ENCODE data around the gene FAM53B.
"Not testable (repeated sequence)": the region's sequence is repeated elsewhere in the genome, so short reads cannot be mapped to it uniquely, and the experiment has no call there.

FAM53B gene

GRCh38 chr10:124595143-124595883 is 148.9 kb downstream of the FAM53B start:
- peak in 1 of 4 experiments; percentile 26 for DNase-seq

DNA sequence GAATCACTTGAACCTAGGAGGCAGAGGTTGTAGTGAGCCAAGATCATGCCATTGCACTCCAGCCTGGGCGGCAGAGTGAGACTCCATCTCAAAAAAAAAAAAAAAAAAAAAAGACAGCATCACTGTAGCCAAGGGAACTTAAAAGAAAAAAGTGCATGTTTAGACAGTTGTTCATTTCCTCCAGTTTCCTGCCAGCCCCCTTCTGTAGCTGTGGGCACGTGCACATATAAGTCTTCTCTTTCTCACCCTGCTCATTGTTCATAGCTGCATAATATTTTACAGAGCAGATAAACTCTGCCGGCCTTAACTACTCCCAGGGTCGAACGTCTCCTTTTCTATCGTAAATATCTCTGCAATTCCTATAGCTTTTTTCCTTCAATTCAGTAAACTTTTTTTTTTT is 149.9 kb downstream of the FAM53B start:
- no peak for DNase-seq

GRCh38 chr10:124593431-124593985 is 150.7 kb downstream of the FAM53B start:
- no peak for DNase-seq

DNA sequence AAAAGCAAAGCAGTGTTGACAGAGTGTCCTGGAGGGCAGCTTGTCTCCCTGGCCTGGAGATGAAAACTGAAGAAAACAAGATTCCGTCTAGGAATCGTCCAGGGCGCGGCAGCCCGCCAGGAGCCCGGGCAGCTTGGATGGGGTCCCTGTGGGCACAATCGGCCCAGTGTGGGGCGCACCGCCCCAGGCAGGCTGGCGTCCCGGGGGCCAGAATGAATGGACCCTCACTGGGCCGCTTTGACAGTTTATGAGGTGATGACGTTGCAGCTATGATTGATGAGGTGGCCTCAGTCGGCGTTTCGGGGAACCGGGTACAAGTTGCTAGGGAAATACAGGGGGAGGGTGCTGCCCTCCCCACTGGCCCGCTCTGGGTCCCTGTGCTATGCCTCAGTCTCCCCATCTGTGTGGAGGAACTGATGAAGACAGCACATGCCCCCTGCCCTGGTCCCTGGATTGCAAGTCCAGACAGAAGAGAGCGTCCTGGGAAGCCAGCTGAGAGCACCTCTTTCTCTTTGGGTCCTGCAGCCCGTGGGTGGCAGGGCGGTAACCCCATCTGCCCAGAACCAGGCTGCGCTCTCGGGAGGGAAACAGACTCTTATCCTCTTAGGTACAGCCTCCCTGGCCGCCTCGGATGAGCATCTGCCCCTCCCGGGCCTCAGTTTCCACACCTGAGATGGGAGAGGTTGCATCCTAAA is 151.3 kb downstream of the FAM53B start:
- no peak for DNase-seq

DNA sequence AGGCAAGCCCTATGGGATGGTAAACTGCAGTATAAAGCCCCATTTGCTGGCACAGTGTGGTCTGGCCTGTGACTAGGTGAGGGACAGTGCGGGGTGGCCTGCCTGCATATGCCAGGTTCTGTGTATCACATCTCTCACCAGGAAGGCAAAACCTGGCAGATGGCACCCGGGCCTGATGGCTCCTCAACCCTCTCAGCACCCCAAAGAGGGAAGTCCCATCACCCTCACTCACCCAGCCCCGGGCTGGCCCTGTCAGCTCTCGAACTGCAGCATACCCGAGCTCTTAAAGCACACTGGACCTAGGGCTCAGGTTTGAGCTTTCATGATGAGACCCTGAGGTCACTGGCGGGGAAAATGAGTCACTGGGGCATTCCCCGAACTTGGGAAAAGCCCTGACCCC is 152.1 kb downstream of the FAM53B start:
- no peak for DNase-seq

GRCh38 chr10:124591123-124591495 is 153.1 kb downstream of the FAM53B start:
- DNase-seq: no peak

DNA sequence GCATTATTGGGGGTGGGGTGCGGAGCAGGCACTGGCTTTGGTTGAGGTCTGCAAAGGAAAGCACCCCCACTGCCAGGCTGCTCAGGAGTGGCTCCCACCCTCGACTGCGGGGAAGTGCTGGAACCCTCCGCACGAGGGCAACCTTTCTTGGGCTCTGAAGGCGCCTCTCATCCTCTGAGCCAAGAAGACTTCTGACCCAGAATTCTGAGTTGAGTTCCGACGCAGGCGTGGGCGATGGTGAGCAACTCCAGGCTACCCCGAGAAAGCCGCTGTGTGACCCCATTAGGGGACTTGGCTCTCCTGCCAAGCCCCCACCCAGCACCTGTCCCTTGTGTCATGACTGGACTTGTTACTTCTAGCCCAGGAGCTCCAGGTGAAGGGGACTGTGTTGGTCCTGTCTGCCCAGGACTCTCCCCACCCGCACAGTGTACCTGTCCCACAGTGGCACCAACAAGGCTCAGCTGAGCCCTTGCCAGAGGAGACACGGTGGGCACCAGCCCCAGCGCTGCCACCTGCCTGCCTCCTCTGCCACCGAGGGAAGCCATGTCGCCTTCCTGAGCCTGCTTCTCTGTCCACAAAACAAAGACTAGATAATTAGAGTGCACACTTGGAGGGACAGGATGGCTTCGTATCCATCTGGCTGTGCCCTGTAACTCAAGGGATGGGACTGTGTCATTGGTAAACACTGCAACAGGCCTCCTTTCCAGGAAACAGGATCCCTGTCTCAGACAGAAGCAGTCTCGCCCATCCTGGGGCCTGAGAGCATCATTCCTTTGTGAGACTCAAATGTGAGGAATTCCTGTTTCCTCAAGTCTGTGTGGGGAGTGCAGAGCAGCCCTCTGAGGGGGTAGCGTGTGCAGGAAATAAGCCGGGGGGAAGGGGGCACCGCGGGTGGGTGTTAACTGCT is 153.7 kb downstream of the FAM53B start:
- DNase-seq: no peak

DNA sequence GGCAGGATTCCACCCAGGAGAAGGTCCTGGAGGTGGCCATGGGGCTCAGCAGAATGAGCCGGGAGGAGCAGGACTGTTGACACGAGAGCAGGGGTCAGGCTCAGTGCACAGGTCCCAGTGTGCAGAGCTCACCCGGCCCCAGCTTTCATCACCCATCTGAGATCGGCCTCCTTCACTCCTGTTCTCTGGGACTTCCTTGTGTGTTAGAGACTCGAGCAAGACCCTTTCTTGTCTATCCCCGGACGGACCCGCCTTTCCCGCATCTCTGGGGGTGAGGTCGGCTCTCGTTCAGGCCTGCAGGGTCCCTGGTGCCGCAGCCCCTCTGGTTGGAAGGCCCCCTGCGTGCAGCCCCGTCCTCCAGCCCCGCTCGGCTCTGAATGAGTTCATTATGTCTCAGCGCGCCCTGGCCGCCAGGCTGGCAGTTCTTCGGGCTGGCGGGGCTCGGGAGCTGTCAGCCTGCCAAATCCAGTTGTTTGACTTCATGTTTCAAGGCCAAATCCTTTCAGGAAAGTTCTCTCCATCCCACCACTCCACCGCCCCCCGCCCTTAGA is 154.6 kb downstream of the FAM53B start:
- no peak for DNase-seq

GRCh38 chr10:124588736-124589490 is 155.3 kb downstream of the FAM53B start:
- DNase-seq: peak; percentile 37 to 62 (median 51)

- DNase-seq: not testable (repeated sequence)
Measured at GRCh38 chr10:124588341-124588735, 155.8 kb downstream of the FAM53B start.

DNA sequence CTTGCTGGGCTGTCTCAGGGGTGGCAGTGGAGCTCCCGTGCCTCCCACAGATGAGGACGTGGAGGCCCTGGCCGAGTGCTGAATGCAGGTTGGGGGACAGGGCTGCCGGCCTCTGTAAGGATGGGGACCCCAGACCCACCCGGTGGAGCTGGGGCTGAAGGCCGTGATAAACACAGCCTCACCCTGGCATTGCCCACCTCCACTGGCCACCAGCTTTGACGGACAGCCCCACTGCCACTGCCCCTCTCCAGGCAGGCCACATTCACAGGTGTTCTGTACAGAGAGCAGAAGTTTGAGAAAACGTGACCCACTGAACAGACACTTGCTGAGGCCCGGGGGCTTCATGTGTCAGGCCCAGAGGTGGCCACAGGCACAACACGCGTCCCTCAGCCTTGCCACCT is 156.4 kb downstream of the FAM53B start:
- no peak for DNase-seq

DNA sequence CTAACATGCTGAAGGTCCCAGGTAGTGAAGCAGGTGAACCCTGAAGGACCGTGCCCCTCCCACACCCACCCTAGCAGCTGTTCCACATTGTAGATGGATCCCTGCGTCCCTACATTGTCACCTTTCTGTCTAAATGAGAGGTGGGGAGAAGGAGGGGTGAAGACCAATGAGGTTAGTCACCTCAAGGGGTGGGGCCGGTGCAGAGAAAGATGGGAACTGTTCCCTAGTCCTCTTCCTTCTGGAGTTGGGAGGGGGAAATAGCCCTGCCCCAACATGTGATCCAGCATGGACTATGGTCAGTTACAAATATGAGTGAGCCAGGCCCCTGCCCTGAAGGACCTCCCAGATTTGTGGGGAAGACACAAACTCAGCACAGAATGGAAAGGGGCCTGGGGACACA is 158.0 kb downstream of the FAM53B start:
- DNase-seq: no peak

- no peak for DNase-seq
Measured at GRCh38 chr10:124579011-124579399, 165.2 kb downstream of the FAM53B start.

GRCh38 chr10:124578231-124579010 is 165.8 kb downstream of the FAM53B start:
- DNase-seq: no peak

DNA sequence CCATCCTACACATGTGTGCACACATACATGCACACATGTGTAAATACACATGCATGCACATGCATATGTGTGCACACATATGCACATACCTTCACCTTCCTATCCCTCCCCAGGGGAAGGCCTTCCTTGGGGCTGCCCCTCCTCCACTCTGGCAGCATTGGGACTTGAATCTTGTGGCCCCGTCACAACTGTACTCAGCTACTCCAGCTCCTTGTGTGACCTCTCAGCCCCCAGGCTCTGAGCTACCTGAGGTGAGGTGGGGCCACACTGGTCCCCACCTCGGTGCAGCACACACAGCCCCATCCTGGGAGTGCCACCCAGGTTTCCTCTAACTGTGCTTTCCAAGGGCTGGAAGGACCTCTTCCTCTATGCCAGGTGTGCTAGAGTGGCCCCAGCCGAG is 166.5 kb downstream of the FAM53B start:
- no peak for DNase-seq

GRCh38 chr10:124576526-124577420 is 167.4 kb downstream of the FAM53B start:
- no peak for DNase-seq

DNA sequence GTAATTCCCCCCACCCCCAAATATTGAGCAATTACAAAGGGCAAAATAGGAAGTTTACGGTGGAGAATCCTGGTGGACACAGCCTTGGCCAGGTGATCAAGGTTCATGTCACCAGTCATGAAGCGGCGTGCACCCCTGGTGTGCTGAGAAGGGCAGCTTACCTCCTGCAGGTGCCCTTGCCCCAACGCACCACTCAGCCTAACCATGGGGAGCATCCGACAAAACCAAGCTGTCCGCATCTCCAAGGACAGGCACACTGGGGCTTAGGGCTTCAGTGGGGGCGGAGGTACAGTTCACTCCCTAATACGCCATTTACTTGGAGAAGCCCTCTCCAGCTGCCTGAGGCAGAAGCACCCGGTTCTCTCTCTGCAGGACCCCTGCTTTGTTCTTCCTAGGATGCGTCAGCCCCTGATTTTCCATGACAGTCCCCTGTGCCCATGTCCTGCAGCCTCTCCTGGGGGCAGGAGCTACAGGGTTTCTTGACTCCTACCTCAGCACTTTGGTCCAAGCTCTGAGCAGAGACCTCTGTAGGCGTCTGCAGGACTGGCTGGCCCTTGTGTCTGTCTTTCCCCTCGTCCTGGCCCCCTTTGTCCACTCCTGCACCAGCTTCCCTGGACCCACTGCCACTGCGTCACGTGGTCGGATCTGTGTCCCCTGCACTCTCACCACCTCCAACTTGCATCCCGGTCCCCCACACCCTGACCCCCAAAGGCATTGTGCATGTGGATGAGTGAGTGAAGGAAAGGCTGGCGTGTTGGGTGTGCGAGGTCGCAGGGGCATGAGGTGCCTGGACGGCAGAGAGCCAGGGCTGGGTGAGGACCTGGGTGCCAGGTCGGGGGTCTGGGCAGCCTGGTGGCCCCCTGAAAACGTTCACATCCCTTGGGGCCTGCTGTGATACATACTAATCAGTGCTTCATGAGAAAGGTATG is 168.8 kb downstream of the FAM53B start:
- DNase-seq: no peak

DNA sequence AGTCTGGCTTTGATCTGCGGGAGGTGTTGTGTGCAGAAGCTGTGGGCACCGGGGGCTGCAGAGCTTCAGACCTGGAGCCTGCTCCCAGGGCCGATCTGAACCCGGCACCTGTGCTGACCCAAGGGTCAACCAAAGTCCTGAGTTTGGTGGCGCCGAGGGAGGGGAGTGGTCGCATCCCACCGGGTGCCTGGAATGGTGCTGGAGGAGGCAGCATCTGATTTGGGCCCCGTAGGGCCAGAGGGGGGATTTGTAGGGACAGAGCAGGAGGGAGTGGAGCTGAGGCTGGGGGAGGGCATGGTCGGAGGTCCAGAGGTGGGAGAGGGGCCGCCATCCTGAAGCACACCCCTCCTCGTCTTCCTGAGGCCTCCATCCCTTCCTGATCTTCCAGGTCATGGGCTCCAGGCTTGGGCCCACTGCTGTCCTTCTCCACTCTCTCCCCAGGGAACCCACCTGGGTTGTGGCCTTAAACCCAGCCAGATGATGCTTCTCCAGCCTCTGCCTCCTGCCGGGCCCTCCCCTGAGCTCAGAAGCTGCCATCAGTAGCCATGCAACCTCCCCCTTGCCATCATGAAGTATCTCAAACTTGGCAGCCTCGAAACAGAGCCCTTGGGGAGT is 169.6 kb downstream of the FAM53B start:
- no peak for DNase-seq
